HepG2 (cell line): ENCODE measurements around the gene ZDHHC16. TPM values are rescaled to one million over a fixed set of nuclear protein-coding genes. Genes with fewer than 3 reads are reported as not detected.

Experiments
- ATRX ChIP-seq: sonication (generic); formaldehyde crosslinking; IDR thresholded peaks from 2 replicates; pipeline ENCODE4 v1.4.0; 2020; ENCODE audit warnings: missing genetic modification reagents, borderline replicate concordance
- BRCA1 ChIP-seq: sonication (generic); formaldehyde crosslinking; IDR thresholded peaks from 2 replicates; pipeline ENCODE4 v1.4.0; 2020; ENCODE audit warnings: missing genetic modification reagents
- CHD4 ChIP-seq: fragments of 200-600 bp; sonication (generic); IDR thresholded peaks from 2 replicates; pipeline ENCODE4 v1.7.0; 2017; ENCODE audit warnings: mild to moderate bottlenecking, low read length, borderline replicate concordance
- KMT2A ChIP-seq: sonication (generic); formaldehyde crosslinking; IDR thresholded peaks from 2 replicates; pipeline ENCODE4 v1.4.0; 2020; ENCODE audit warnings: missing genetic modification reagents
- MBD4 ChIP-seq: IDR thresholded peaks from 2 replicates; pipeline ENCODE4 v1.6.1; 2012; ENCODE audit warnings: low read length, inconsistent platforms, borderline replicate concordance
- MED13 ChIP-seq: sonication (generic); formaldehyde crosslinking; IDR thresholded peaks from 2 replicates; pipeline ENCODE4 v1.5.0; 2020; ENCODE audit warnings: missing genetic modification reagents
- MTF2 ChIP-seq: sonication (generic); formaldehyde crosslinking; IDR thresholded peaks from 2 replicates; pipeline ENCODE4 v1.5.0; 2020; ENCODE audit warnings: missing genetic modification reagents, borderline replicate concordance
- MXI1 ChIP-seq: IDR thresholded peaks from 3 replicates; pipeline ENCODE4 v1.6.1; 2012; ENCODE audit warnings: low read depth, low read length, inconsistent platforms, borderline replicate concordance
- PHF8 ChIP-seq: sonication (generic); formaldehyde crosslinking; IDR thresholded peaks from 2 replicates; pipeline ENCODE4 v1.5.0; 2020; ENCODE audit warnings: missing genetic modification reagents
- POGZ ChIP-seq: sonication (generic); formaldehyde crosslinking; IDR thresholded peaks from 2 replicates; pipeline ENCODE4 v1.4.0; 2020; ENCODE audit warnings: mild to moderate bottlenecking, missing genetic modification reagents
- TOPORS ChIP-seq: sonication (generic); formaldehyde crosslinking; IDR thresholded peaks from 2 replicates; pipeline ENCODE4 v1.8.0; 2023; ENCODE audit warnings: mild to moderate bottlenecking, missing genetic modification reagents
- ZBTB21 ChIP-seq: sonication (generic); formaldehyde crosslinking; IDR thresholded peaks from 2 replicates; pipeline ENCODE4 v1.4.0; 2020; ENCODE audit warnings: missing genetic modification reagents
- ZNF557 ChIP-seq: sonication (generic); formaldehyde crosslinking; IDR thresholded peaks from 2 replicates; pipeline ENCODE4 v1.4.0; 2020; ENCODE audit warnings: missing genetic modification reagents
- polyA plus RNA-seq, 8 experiments: library from polyadenylated mRNA; depleted of rRNA in 3 of 8; stranded (reverse) in 7 of 8; unstranded in 1 of 8; fragments of >200 nt; fragmentation: Illumina TruSeq in 4 of 8; extraction: Trizol in 4 of 8; gene quantifications; 2 replicates each; pipeline versions ENCODE4 v1.2.1 to v1.2.3, GENCODE V29; 2011 to 2016; ENCODE audit warnings: low read depth in 4 of 8, missing spikeins in 1 of 8, mixed read lengths in 1 of 8; ENCODE audit not compliant: insufficient read depth in 1 of 8
- total RNA-seq, 5 experiments: library from RNA; depleted of rRNA; stranded (reverse); fragments of >200 nt; fragmentation: Illumina TruSeq; extraction: Trizol; gene quantifications; 2 replicates each; pipeline ENCODE4 v1.2.3, GENCODE V29; 2016; ENCODE audit warnings: low read depth in 1 of 5
- TF ChIP-seq, protein P1 (sequence below): sonication (generic); formaldehyde crosslinking; IDR thresholded peaks from 2 replicates; pipeline ENCODE4 v1.9.0; 2021; ENCODE audit warnings: missing genetic modification reagents, borderline replicate concordance
- TF ChIP-seq, protein P2 (sequence below): IDR thresholded peaks from 2 replicates; pipeline ENCODE4 v1.6.1; 2016; ENCODE audit warnings: control low read depth
- TF ChIP-seq, protein P3 (sequence below): sonication (generic); formaldehyde crosslinking; IDR thresholded peaks from 2 replicates; pipeline ENCODE4 v1.5.1; 2020; ENCODE audit warnings: missing genetic modification reagents, mild to moderate bottlenecking, borderline replicate concordance
- TF ChIP-seq, protein P4 (sequence below): sonication (generic); formaldehyde crosslinking; IDR thresholded peaks from 2 replicates; pipeline ENCODE4 v1.8.0; 2022; ENCODE audit warnings: mild to moderate bottlenecking, missing genetic modification reagents, moderate library complexity
- TF ChIP-seq, protein P5 (sequence below): sonication (generic); formaldehyde crosslinking; IDR thresholded peaks from 2 replicates; pipeline ENCODE4 v1.4.0; 2020; ENCODE audit warnings: mild to moderate bottlenecking, missing genetic modification reagents

Gene ZDHHC16
- total and polyA plus RNA-seq, 2 of the 13 experiments (the other 11 are each of a cell fraction or from before 2014, with no cell fraction given) = 40.8 to 41.8 TPM

DNA sequence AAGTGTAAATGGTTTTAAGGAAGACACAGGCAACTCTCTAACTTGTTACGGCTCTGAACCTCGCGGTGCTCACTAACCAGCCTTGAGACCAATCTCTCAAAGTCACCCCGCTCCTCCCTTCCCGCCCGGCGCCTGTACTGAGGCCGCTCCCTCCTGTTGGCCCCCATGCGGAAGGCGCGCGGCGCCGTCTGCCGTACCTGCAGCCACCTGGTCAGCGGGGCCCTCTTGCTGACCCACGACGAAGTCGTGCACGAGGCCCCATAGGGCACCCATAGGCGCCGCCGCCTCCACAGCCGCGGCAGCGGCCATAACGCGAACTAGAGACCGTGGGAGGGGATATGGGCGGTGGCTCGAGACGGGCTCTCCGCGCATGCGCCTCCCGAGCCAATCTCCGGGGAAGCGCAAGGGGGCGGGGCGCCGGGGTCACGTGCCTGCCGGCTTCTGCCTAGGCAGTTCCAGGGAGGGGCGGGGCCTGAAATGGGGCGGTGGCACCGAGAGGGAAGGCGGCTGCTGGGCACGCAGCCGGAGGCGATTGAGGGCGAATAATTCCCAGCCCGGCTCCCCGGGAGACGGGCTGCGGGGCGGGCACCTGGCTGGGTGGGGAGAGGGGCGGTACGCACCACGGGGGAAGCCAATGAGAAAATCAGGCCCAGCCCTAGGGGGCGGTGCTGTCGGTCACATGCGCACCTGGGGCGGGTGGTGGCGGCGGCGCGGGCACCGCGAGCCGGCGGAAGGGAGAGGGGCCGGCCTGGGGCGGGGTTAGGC, 52.3 kb downstream of the ZDHHC16 start, which contains the start of gene MMS19 (continued):
- TF ChIP-seq, protein P1, sequence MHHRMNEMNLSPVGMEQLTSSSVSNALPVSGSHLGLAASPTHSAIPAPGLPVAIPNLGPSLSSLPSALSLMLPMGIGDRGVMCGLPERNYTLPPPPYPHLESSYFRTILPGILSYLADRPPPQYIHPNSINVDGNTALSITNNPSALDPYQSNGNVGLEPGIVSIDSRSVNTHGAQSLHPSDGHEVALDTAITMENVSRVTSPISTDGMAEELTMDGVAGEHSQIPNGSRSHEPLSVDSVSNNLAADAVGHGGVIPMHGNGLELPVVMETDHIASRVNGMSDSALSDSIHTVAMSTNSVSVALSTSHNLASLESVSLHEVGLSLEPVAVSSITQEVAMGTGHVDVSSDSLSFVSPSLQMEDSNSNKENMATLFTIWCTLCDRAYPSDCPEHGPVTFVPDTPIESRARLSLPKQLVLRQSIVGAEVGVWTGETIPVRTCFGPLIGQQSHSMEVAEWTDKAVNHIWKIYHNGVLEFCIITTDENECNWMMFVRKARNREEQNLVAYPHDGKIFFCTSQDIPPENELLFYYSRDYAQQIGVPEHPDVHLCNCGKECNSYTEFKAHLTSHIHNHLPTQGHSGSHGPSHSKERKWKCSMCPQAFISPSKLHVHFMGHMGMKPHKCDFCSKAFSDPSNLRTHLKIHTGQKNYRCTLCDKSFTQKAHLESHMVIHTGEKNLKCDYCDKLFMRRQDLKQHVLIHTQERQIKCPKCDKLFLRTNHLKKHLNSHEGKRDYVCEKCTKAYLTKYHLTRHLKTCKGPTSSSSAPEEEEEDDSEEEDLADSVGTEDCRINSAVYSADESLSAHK (CRISPR knock-in tag) = 0 out of 2 replicates have a peak, but pooled peaks have one; percentile 54
- TF ChIP-seq ATRX (CRISPR knock-in tag) (no peak), POGZ (CRISPR knock-in tag) (no peak; the same call in 1 of the 2 replicates), MBD4 (no peak), BRCA1 (CRISPR knock-in tag) (no peak), MXI1 (peak; percentile 71; the same call in 1 of the 3 replicates), ZNF557 (CRISPR knock-in tag) (no peak), MTF2 (CRISPR knock-in tag) (no peak), KMT2A (0 out of 2 replicates have a peak, but pooled peaks have one; percentile 8), CHD4 (no peak), TOPORS (0 out of 2 replicates have a peak, but pooled peaks have one; percentile 64), MED13 (CRISPR knock-in tag) (no peak), PHF8 (CRISPR knock-in tag) (peak; percentile 95), ZBTB21 (CRISPR knock-in tag) (0 out of 2 replicates have a peak, but pooled peaks have one; percentile 14)
- TF ChIP-seq, protein P2, sequence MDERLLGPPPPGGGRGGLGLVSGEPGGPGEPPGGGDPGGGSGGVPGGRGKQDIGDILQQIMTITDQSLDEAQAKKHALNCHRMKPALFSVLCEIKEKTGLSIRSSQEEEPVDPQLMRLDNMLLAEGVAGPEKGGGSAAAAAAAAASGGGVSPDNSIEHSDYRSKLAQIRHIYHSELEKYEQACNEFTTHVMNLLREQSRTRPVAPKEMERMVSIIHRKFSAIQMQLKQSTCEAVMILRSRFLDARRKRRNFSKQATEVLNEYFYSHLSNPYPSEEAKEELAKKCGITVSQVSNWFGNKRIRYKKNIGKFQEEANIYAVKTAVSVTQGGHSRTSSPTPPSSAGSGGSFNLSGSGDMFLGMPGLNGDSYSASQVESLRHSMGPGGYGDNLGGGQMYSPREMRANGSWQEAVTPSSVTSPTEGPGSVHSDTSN = peak; percentile 82
- TF ChIP-seq, protein P3, sequence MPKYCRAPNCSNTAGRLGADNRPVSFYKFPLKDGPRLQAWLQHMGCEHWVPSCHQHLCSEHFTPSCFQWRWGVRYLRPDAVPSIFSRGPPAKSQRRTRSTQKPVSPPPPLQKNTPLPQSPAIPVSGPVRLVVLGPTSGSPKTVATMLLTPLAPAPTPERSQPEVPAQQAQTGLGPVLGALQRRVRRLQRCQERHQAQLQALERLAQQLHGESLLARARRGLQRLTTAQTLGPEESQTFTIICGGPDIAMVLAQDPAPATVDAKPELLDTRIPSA (CRISPR knock-in tag) = no peak
- TF ChIP-seq, protein P4, sequence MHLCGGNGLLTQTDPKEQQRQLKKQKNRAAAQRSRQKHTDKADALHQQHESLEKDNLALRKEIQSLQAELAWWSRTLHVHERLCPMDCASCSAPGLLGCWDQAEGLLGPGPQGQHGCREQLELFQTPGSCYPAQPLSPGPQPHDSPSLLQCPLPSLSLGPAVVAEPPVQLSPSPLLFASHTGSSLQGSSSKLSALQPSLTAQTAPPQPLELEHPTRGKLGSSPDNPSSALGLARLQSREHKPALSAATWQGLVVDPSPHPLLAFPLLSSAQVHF (CRISPR knock-in tag) = peak; percentile 71; the same call in 1 of the 2 replicates
- TF ChIP-seq, protein P5, sequence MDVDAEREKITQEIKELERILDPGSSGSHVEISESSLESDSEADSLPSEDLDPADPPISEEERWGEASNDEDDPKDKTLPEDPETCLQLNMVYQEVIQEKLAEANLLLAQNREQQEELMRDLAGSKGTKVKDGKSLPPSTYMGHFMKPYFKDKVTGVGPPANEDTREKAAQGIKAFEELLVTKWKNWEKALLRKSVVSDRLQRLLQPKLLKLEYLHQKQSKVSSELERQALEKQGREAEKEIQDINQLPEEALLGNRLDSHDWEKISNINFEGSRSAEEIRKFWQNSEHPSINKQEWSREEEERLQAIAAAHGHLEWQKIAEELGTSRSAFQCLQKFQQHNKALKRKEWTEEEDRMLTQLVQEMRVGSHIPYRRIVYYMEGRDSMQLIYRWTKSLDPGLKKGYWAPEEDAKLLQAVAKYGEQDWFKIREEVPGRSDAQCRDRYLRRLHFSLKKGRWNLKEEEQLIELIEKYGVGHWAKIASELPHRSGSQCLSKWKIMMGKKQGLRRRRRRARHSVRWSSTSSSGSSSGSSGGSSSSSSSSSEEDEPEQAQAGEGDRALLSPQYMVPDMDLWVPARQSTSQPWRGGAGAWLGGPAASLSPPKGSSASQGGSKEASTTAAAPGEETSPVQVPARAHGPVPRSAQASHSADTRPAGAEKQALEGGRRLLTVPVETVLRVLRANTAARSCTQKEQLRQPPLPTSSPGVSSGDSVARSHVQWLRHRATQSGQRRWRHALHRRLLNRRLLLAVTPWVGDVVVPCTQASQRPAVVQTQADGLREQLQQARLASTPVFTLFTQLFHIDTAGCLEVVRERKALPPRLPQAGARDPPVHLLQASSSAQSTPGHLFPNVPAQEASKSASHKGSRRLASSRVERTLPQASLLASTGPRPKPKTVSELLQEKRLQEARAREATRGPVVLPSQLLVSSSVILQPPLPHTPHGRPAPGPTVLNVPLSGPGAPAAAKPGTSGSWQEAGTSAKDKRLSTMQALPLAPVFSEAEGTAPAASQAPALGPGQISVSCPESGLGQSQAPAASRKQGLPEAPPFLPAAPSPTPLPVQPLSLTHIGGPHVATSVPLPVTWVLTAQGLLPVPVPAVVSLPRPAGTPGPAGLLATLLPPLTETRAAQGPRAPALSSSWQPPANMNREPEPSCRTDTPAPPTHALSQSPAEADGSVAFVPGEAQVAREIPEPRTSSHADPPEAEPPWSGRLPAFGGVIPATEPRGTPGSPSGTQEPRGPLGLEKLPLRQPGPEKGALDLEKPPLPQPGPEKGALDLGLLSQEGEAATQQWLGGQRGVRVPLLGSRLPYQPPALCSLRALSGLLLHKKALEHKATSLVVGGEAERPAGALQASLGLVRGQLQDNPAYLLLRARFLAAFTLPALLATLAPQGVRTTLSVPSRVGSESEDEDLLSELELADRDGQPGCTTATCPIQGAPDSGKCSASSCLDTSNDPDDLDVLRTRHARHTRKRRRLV (CRISPR knock-in tag) = peak; percentile 85
